CD4-positive, alpha-beta T cell treated with Interleukin-1 beta for 1 hour (primary cell): ENCODE results near the gene FYTTD1.

ENCODE experiments used
- DNase-seq, 2 donors: peaks; one replicate each; pipeline ENCODE4 v3.0.0-alpha.2; 2020 to 2022

The FYTTD1 gene

DNA sequence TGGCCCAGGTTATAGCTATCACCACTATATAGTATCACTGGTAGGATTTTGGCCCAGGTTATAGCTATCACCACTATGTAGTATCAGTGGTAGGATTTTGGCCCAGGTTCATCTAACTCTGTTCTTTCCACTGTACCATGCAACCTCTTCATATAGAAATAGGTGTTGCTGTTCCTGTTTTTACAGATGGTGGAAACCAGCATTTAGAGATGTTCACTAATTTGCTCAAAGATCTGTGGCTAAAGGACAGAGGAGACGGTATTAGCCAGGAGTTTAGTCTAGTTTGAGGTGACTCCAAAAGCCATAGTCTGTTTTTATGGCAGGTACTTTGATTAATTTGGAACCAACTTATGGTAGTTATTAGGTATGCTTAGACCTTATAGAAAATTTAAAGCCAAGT is 44.4 kb downstream of the FYTTD1 start:
- no peak for DNase-seq

DNA sequence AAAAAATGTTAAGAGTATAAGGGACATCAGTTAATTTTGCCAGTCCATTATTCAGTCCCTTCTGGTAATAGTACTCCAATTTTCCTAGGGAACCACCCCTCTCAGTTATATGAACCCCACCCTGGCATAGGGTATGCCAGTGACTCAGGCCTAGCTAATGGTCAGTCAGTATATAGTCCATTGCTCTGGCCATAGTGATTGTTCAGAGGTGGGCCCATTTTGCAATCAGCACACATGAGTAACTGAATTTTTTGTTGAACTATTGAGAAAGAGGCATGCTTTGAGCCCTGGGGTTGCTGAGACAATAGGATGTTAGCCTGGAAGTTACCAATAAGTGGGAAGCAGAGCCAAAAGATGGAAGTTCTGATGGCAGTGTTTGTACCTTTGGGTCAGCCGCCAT is 45.5 kb downstream of the FYTTD1 start:
- DNase-seq: no peak

DNA sequence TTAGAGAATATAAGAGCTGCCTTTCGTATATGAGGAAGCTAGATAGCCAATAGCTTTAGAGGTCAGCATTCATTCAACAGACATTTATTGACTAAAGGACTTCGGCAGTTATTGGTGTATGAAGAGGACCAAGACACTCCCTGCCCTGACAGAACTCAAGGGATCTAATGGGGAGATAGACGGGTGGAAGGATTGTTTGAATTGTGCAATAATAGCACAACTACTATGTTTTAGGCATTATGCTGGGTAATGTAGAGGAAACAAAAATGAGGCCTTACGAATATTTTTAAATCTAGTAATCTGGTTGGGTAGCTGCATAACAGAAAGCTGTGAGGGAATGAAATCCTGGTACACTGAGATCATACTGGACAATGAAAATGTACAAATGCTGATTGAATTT is 46.4 kb downstream of the FYTTD1 start:
- no peak for DNase-seq

DNA sequence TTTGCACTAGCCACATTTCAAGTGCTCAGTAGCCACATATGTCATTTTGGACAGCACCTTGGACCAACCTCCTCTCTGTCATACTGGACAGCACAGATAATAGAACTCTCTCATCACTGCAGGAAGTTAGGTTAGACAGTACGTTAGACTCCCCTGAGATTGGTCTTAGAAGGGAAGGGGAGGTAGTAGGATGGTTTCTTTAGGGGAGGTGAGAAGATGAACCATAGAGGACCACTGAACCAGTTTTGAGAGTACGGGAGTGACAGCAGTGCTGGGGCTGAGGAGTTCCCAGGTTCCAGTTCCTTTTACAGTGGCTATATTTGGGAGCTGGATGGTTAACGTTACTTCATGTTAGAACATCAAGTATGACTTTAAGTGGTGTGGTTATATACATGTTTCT is 49.2 kb downstream of the FYTTD1 start:
- DNase-seq: no peak

DNA sequence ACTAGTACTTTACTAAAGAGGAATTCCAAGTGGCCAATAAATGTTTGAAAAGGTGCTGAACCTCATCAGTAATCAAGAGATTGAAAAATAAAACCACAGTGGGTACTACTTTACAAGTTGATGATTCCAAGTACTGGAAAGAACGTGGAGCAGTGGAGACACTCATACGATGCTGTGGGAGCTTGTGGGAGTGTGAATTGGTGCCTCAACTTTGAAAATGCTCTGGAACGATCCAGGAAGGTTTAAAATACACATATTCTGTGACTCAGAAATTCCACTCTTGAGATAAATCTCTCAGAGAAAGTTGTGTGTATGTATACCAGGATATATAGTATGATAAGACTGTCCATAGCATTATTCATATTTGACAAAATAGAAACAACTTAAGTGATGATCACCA is 50.7 kb downstream of the FYTTD1 start:
- no peak for DNase-seq

DNA sequence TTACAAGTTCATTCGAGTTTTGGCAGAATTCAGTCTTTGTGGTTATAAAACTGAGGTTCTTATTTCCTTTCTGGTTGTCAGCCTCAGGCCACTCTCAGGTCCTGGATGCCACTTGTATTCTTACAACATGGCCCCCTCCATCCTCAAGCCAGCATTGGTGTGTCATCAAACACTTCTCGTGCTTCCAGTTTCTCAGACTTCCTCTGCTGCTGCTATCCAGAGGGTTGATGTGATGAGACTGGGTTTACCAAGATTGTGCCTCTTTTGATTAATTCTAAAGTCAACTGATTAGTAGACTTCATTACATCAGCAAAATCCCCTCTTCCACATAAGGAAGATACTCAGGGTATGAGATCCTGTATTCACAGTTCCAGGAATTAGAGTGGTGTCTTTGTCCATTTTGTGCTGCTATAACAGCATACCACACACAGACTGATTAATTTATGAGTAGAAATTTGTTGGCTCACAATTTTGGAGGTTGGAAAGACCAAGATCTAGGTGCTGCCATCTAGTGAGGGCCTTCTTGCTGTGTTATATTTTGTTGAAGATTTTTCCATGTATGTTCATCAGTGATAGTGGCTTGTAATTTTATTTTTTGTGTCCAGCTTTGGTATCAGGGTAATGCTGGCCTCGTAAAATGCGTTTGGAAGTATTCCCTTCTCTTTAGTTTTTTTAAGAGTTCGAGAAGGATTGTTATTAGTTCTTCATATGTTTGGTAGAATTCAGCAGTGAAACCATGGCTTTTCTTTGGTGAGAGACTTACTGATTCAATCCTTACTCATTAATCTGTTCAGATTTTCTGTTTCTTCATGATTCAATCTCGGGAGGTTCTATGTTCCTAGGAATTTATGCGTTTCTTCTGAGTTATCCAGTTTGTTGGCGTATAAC is 52.5 kb downstream of the FYTTD1 start:
- peak in 1 of 2 donors; percentile 45 for DNase-seq

DNA sequence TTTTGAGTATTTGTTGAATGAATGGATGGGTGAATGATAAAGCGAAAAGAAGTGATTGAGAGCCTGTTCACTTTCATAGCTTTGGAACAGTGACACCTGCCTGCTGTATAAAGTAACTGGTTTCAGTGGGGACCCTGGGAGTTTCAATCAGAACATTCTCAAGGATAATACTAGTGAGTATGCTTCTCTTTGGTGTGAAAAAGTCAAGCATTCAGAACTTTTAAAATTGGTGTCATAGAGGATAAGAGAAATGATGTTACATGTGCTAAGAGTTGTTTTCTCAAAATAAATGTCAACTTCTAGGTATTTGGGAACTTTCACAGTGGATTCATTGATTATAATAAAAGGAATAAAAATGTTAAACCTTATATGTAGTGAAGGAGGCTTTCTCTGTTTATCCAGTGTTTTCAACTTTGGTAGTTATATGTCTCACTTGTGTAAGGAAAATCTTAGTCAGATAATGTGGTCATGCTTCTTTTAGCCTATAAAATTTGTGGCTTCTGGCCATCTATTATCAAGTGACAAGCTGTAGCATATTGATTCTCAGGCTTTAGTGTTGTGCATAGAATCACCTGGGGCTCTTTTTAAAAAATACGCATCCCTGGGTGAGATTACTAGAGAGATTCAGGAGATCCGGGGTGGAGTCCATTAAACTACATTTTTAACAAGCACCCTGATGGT is 53.2 kb downstream of the FYTTD1 start:
- DNase-seq: peak in 1 of 2 donors; percentile 4

DNA sequence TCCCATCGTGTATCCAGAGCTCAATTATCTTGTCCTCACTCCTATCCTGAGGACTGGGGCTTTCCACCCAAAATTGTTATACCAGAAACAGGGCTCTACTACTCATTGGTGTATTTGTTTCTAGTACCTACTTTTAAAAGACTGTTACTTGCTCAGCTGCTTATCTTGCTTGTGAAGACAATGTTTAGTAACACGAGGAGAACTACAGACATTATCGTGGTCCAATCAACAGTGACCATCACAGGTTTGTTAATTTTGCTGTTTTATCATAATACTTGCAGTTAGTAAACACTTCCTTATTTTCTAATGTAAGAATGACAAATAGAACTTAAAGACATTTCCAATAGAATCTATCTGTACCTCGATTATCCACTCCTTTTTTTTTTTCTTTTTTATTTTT is 54.8 kb downstream of the FYTTD1 start:
- DNase-seq: no peak

DNA sequence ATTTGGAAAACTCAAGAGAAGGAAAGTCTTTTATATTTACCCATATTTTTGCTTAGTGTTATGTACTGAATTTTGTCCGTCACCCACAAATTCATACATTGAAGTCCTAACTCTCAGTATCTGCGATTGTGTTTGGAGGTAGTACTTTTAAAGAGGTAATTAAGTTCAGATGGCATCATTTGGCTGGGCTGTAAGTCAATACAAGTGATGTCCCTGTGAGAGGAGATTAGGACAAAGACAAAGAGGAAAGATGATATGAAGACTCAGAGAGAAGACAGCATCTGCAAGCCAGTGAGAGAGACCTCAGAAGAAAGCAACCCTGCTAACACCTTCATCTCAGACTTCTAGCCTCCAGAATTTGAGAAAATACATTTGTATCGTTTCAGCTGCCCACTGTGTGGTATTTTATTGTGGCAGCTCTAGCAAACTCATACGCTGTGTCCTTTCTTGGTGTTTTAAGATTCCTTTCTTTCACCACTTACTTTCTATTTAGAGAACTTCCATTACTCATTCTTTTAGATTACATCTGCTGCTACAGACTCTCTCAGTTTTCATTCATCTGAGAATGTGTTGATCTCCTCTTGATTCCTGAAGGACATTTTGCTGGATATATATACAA is 58.4 kb downstream of the FYTTD1 start:
- no peak for DNase-seq

DNA sequence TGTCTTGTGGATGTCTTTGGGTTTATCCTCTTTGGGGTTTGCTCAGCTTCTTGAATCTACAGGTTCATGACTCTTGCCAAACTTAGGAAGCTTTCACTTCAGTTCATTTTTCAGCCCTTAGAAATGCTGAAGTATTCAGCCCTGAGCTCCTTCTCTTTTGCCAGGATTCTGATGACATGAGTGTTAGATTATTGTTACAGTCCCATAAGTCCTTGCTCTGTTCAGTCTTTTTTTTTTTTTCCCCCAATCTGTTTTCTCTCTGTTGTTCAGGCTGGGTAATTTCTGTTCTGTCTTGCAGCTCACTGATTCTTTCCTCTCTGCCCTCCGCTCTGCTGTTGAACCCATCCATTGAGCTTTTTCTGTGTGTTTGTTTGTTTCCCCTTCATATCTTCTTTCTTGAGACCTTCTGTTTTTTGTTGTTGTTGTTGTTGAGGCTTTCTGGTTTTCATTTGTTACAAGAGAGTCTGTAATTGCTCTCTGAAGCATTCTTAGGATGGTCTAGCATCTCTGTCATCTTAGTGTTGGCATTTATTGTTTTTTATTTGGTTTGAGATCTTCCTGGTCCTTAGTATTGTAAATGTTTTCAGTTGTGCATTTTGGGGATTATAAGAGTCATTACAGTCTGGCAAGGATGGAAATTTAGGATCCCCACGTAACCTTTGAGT is 59.8 kb downstream of the FYTTD1 start:
- DNase-seq: no peak

DNA sequence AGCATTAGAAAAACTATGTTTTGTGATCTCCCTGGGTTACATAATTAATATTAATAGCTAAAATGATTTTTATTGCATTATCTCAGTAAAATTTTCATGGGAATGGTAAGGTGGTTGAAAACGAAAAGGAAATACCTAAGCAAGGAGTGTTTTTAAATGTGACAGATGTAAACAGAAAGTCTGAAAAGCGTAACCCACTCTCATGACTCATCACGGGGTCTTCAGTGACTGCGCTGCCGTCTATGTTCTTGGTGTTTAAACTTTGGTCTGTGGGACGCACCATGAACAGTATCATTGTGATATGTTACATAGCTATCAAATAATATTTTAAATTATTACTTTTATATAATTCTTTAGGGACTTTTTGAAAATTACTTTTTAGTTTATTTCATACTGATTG is 61.2 kb downstream of the FYTTD1 start:
- DNase-seq: no peak

DNA sequence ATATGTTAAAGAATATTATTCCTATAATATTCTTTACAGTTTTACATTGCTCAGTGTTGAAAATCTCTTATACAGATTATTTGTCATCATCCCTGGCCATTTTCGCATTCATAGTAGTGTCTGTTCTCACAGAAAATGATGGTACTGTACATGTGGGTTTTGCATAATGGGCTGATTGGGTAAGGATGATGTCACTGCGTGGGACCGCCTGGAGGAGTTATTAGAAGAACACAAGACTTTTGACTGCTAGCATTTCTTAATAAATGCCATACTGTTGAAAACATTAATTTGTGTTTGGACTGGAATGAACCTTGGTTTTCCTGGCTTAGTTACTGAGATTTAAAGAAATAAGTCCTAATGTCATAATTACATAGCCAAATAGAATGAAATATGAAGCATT is 61.7 kb downstream of the FYTTD1 start:
- DNase-seq: no peak

DNA sequence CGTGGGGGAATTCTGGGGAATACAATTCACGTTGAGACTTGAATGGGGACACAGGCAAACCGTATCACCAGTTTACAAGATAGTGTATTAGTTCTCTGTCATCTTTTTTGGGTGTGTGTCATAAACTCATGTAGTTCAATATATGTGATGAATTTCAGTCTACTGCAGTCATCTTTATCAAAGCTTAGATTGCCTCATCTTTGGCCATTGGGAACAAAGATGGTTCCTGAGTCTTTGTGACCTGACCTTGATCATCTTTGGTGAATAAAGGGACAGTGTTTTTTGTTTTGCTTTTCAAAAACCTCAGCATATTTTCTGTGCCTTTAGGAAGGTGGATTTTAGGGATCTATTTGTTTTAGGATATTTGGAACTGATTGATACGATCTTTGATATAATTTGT is 64.7 kb downstream of the FYTTD1 start:
- no peak for DNase-seq

DNA sequence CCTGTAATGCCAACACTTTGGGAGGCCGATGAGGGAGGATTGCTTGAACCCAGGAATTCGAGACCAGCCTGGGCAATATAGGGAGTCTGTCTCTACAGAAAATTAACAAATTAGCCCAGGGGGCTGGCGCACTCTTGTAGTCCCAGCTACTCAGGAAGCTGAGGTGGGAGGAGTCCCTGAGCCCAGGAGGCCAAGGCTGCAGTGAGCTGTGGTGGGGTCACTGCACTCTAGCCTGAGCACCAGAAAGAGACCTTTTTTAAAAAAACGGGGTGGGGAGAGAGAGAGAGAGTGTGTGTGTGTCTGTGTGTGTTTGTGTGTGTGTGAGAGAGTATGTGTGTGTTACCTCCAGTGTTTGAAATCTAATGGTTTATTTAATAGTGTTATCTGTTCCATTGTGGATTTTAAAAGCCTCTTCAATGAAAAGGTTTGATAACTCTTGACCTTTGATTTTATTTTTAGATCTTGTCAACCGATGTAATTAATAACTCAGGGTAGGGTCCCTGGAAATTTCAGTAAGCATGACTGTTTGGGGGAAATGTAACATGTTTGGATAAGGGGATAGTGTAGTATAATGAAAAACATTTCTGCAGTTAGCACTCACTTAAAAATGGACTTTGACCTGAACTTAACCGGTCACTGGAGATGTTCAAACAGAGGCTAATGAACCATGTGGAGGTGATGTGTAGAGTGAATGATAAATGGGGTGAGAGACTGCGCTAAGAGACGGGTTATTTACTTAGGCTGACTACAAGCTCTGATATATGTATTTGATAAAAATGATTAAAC is 71.1 kb downstream of the FYTTD1 start:
- no peak for DNase-seq

DNA sequence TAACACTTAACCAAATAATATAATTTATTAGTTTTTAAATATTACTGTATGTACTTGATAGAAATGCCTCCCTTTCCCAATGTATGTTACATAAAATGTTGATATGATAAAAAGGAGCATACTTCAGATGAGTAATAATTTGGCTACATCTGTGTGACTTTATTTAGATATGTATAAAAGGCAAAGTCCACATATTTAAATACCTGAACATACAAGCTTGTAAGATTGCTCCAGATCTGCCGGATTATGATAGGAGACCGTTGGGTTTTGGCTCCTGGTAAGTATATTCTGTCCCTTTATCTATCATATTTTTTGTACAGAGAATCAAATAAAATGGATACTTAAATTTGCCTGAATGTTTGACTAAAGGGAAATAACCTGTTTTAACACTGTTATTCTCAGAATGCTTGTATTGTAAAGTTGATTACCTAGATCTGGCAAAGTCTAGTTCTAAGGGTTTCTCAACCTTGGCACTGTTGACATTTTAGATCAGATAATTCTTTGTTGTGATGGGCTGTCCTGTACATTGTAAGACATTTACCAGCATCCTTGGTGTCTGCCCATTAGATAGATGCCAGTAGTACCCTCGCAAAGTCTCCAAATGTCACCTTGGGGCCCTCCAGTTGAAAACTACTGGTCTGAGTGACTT is 79.8 kb downstream of the FYTTD1 start:
- no peak for DNase-seq

DNA sequence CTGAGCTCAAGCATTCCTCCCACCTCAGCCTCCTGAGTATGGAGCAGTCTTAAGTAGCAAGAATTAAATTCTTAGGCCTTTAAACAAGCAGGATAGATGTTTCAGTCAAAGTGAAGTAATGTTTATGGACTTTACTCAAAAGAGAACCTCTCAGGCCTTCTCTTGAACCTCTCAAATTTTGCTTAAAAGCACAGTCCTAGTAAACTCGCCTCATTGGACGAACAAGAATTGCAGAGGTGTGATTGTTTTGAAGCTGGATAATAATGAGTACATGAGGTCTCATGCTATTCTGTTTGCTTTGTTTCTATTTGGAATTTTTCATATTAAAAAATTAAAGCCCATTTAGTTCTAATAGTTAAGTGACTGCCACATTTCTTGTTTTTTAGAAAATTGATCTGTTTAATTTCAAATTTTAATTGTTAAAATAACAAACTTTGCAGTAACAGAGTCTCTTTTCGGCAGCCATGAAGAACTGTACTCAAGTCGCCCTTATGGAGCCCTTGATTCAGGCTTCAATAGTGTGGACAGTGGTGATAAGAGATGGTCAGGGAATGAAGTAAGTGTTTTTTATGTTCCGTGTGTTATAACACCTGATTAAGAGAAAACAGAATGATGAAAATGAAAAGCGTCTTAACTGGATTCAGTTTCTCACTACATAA is 80.8 kb downstream of the FYTTD1 start:
- no peak for DNase-seq

DNA sequence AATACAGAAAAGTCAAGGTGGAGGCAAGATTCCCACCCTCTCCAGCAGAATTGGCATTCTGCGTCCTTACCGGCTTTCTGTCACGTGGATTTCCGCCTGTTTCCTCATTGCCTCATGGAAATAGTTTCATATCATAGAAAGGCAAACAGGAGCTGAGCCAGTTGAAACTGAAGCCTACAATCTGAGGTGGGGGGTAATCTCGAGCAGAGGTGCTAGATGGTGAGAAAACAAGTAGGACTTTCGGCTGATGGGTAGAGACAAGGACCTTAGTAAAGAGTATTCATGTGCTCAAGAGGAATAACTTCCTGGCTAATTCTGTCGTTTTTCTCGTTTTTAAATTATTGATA is 81.3 kb downstream of the FYTTD1 start:
- DNase-seq: no peak

DNA sequence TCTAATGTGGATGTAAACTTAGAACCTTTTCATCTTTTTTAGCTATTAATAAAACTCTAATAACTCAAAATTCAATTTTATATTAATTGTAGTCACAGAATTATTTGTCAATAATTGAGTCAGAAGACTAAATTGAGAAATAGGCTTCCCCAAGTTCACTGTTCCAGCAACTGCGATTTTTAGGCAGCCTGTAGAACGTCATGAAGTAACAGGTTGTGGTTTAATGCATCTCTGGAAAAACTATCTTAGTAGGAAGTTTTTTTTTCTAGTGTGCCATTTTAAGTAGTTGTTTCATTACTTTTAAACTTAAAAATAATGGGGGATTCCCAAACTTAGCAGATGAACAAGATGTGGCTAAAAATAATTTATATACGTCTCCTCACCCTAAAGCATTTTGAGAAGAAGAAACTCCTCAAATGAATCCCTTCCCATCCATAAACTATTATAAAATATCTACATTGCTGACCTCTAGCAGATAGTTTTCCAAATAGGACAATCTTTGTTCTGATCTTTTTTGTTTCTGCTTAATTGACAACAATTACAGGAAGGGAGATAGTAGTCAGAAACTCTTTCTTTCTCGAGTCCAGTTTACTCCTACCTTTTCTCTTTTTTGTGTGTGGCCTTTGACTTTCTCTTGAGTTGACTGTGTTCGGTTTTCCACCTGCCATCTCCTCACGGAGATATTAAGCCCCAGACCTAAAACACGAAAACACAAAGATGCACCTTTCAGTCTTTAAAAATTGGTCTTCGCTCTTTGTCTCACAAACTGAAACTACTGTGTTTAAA is 84.4 kb downstream of the FYTTD1 start:
- no peak for DNase-seq

DNA sequence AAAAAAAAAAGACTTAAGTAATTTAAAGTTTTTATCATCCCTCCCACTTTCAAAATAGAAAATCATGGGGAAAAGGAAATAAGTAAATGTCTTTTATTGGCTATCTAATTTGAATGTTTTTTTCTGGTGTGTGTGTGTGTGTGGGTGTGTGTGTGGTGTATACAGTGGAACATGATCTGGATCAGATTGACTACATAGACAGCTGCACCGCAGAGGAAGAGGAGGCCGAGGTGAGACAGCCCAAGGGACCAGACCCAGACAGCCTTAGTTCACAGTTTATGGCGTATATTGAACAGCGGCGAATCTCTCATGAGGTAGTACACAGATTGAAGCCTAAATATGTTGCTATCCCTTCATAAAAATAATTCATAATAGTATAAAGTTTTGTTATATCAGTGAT is 85.8 kb downstream of the FYTTD1 start:
- no peak for DNase-seq

DNA sequence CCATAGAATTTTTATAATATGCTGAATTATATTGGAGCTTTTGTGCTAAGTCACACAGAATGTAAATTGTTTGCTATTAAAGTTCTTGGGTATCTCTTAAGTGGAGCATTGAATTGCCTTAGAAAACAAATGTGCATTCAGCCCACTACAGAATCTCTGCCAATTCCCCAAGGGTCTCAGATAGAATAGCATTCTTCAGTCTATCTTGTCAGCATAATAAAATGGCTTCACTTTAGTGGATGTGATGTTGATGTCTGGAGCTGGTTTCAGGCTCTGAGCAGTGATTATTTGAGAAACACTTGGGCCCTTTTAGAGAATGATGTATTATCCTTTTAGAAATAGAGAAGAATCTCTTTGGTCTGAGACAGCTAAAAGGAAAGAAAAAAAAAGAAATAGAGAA is 86.6 kb downstream of the FYTTD1 start:
- DNase-seq: no peak
